Mucosa of descending colon (tissue), 3 donors: ENCODE measurements around the gene APOBEC4. TPM values are rescaled to one million over a fixed set of nuclear protein-coding genes. Genes with fewer than 3 reads are reported as not detected.

Source experiments
- ATAC-seq: fragments of 200-7000 bp; cut with Tn5 transposase; one replicate; pipeline ENCODE4 v1.9.1; 2020; ENCODE audit warnings: mild to moderate bottlenecking, moderate library complexity
- DNase-seq, 3 donors: peaks; one replicate each; pipeline ENCODE4 v3.0.0-alpha.2; 2020
- H3K36me3 ChIP-seq: fragments of 200-600 bp; one replicate; pipeline ENCODE4 v1.8.0; 2021; ENCODE audit warnings: low read depth, mild to moderate bottlenecking
- H3K4me1 ChIP-seq: fragments of 200-600 bp; one replicate; pipeline ENCODE4 v1.8.0; 2021; ENCODE audit warnings: low read depth, mild to moderate bottlenecking
- H3K4me3 ChIP-seq: fragments of 200-600 bp; one replicate; pipeline ENCODE4 v1.8.0; 2021; ENCODE audit warnings: mild to moderate bottlenecking
- H3K9me3 ChIP-seq: fragments of 200-600 bp; one replicate; pipeline ENCODE4 v1.8.0; 2021; ENCODE audit warnings: mild to moderate bottlenecking
- intact Hi-C, 2 donors: fragments of 100-400 bp; cut with DNase I in 1 of 2; cut with micrococcal nuclease in 1 of 2; formaldehyde crosslinking; loops; one replicate each; pipeline versions ENCODE4 v1.11.0 to v1.11.1; 2022; cut with DNase I, micrococcal nuclease
- total RNA-seq, 3 donors: library from RNA; stranded (reverse); fragmentation: NEBNext Ultra II Directional in 2 of 3; extraction: Animal tissue kit (Norgen Biotek cat#: 25700) in 2 of 3; gene quantifications; one replicate each; pipeline versions ENCODE4 v1.2.1 to v1.2.4, GENCODE V29; 2021 to 2023
- TF ChIP-seq, protein P1 (sequence below): fragments of 200-600 bp; IDR thresholded peaks from one replicate; pipeline ENCODE4 v1.8.0; 2022; ENCODE audit warnings: antibody characterized with exemption, mild to moderate bottlenecking
- donor health status: DM: no; HTN: no; CAD: no; lungs with moderate emphysema.
- donor health status: DM: no; HTN: no; CAD: no.
- donor health status: DM: no; HTN: yes; CAD: no.

The APOBEC4 gene
- total RNA-seq, 3 donors from 2014 or later: 0.55 TPM; not detected in 2

DNA sequence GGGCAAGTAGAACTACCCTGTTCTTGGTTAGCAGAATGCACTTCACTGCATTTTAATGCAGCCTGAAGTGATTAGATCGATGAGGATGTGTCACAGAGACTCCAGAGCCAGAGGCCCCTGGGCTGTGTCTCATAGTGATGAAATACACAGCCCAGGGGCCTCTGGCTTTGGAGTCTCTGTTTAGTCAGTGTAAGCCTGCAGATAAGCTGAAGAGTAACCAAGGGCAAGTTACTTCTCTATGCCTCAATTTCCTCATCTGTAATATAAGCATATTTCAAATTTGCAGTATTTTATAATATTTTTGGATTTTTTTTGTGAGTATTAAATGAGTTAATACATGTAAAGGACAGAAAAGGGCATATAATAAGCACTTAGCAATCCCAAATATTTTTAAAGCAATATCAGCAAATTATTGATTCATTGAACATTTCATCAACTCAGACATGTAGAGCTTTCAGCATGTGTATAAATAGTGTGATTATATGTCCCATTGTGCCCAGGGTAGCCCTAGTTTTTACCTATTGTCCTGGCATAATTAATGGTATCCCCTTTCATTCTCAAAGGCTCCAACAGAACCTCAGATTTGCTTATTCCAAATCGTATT is 23.6 kb upstream of the APOBEC4 start:
- Histone ChIP-seq H3K4me3 (no peak overlapping the region), H3K9me3 (no peaks in the 10 kb centered on the region), H3K4me1 (no peaks in the 10 kb centered on the region), H3K36me3 (no peaks in the 10 kb centered on the region)
- intact Hi-C loops: no loop called here
- TF ChIP-seq, protein P1, sequence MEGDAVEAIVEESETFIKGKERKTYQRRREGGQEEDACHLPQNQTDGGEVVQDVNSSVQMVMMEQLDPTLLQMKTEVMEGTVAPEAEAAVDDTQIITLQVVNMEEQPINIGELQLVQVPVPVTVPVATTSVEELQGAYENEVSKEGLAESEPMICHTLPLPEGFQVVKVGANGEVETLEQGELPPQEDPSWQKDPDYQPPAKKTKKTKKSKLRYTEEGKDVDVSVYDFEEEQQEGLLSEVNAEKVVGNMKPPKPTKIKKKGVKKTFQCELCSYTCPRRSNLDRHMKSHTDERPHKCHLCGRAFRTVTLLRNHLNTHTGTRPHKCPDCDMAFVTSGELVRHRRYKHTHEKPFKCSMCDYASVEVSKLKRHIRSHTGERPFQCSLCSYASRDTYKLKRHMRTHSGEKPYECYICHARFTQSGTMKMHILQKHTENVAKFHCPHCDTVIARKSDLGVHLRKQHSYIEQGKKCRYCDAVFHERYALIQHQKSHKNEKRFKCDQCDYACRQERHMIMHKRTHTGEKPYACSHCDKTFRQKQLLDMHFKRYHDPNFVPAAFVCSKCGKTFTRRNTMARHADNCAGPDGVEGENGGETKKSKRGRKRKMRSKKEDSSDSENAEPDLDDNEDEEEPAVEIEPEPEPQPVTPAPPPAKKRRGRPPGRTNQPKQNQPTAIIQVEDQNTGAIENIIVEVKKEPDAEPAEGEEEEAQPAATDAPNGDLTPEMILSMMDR: no peak
- ATAC-seq (no peak), DNase-seq (no peak)

DNA sequence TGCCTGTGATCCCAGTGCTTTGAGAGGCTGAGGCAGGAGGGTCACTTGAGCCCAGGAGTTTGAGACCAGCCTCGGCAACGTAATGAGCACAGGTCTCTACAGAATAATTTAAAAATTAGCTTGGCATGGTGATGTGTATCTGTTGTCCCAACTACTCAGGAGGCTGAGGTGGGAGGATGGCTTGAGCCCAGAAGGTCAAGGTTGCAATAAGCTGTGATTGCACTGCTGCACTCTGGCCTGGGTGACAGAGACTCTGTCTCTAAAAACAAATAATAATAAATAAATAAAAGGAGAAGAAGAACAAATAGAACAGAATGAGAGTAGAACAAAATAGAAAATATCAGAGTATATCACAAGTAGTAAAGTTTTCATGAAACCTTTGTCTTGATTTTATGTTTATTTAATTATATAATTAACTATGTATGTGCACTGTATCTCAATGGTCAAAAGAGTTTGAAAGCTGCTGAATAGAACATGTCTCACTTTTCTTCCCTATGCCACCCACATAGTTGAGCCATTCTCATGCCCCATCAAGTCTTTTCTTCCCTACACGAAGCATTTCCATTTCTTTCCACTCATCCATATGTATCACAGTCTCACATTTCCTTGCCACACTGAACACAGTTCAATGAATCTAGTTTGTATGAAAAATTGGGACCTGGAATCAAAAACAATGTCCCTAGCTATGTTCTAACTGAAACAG is 22.9 kb upstream of the APOBEC4 start:
- Histone ChIP-seq H3K4me1 (no peaks in the 10 kb centered on the region), H3K9me3 (peaks cover 4% of the 10 kb centered on the region), H3K4me3 (no peak overlapping the region), H3K36me3 (no peaks in the 10 kb centered on the region)
- ATAC-seq (no peak), DNase-seq (no peak)
- intact Hi-C loops: no loop called here
- TF ChIP-seq, protein P1: no peak

DNA sequence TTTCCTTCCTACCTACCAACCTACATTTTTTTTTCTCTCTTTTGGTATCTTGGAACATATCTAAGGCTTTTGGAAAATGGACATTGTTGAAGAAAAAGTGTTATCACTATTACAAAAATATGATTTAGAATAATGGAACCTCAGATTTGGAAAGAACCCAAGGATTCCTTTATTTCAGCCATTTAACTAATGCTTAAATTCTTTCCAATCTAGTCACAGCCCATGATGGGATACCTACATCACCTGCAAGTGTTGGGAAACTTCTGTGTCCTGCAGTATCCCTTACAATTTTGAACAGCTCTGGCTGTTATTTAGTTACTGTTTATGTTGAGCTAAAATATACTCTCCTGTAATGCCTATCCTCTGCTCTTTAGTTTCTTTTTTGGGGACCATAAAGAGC is 22.3 kb upstream of the APOBEC4 start:
- TF ChIP-seq, protein P1: no peak
- DNase-seq (no peak), ATAC-seq (no peak)
- Histone ChIP-seq H3K9me3 (peaks cover 4% of the 10 kb centered on the region), H3K36me3 (no peaks in the 10 kb centered on the region), H3K4me3 (no peak overlapping the region), H3K4me1 (no peaks in the 10 kb centered on the region)
- intact Hi-C loops: no loop called here

DNA sequence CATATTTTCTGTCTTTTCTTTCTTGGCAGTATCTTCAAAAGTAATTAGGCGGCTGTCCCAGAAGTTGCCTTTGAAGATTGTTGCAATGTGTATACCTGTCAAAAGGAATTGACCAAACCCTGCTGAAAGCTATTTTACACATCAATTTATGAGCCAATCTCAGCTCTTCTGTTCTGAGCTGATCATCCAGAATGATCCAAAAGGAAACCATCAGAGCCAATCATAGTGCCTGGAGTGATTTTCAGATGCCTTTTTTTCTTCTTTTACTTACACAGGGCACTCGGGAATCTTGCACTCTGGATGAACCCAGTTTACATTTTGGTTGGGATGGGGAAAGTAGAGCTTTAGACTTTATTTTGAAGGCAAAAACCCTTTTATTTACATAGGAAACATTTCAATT is 21.8 kb upstream of the APOBEC4 start:
- TF ChIP-seq, protein P1: no peak
- DNase-seq (no peak), ATAC-seq (no peak)
- no peaks in the 10 kb centered on the region for H3K36me3 ChIP-seq
- H3K9me3 ChIP-seq: peaks cover 4% of the 10 kb centered on the region
- intact Hi-C loops: no loop called here
- H3K4me3 ChIP-seq: no peak overlapping the region
- no peaks in the 10 kb centered on the region for H3K4me1 ChIP-seq

DNA sequence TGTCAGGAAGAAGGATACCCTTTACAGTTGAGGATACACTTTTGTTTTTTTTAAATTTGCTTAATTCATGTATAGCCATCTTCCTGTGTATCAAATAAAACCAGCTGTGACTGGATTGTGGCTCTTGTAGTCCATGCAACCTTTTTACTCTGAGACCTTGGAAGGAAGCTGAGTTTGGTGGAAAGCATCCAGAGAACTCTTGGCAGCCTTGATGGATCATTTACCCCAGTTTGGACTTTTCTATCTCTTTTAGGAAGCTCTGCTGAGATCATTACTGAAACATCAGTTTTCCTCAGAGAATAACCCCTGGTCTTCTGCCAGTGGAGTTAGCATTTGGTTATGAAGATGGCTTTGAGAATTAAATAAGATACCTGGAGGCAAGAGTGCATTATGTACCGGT is 21.2 kb upstream of the APOBEC4 start:
- Histone ChIP-seq H3K4me1 (no peaks in the 10 kb centered on the region), H3K36me3 (no peaks in the 10 kb centered on the region), H3K4me3 (no peak overlapping the region), H3K9me3 (peaks cover 4% of the 10 kb centered on the region)
- TF ChIP-seq, protein P1: no peak
- intact Hi-C loops: no loop called here
- DNase-seq (no peak), ATAC-seq (no peak)
